VCaP (cell line): ENCODE data around the gene ZNF438.
A peak's percentile ranks its signal among the peaks of the same experiment; 100 is the strongest.

Source experiments
- H3K27ac ChIP-seq: fragments of 450-650 bp; 2 replicates; pipeline ENCODE4 v1.5.1; 2017
- CTCF ChIP-seq: fragments of 450-650 bp; conservative IDR thresholded peaks from 2 replicates; pipeline ENCODE4 v1.5.1; 2017; ENCODE audit warnings: mild to moderate bottlenecking, moderate library complexity

The ZNF438 gene

GRCh38 chr10:30817541-30817940, 214.1 kb downstream of the ZNF438 start:
- H3K27ac ChIP-seq: no peak overlapping the region
- TF ChIP-seq CTCF: no peak

GRCh38 chr10:30816820-30817171, 214.9 kb downstream of the ZNF438 start:
- H3K27ac ChIP-seq: no peak overlapping the region
- no peak for TF ChIP-seq CTCF

- TF ChIP-seq CTCF: no peak
- no peak overlapping the region for H3K27ac ChIP-seq
Observed at GRCh38 chr10:30816159-30816819, 215.4 kb downstream of the ZNF438 start.

GRCh38 chr10:30813872-30814481, 217.7 kb downstream of the ZNF438 start:
- no peak for TF ChIP-seq CTCF
- no peak overlapping the region for H3K27ac ChIP-seq

- H3K27ac ChIP-seq: peak overlapping the region; percentile 67
- TF ChIP-seq CTCF: no peak
Observed at GRCh38 chr10:30812018-30812851, 219.4 kb downstream of the ZNF438 start.

GRCh38 chr10:30811276-30812017, 220.2 kb downstream of the ZNF438 start:
- H3K27ac ChIP-seq: peak overlapping the region; percentile 67
- TF ChIP-seq CTCF: no peak

- peak overlapping the region; percentile 67; the same call in 1 of the 2 replicates for H3K27ac ChIP-seq
- no peak for TF ChIP-seq CTCF
Observed at GRCh38 chr10:30810416-30810815, 221.2 kb downstream of the ZNF438 start.
